ENCODE results near the gene HMOX2.
A peak's percentile ranks its signal among the peaks of the same experiment; 100 is the strongest.

Gene HMOX2

GRCh38 chr16:4477966-4478365, 1.8 kb downstream of the HMOX2 start:
- Histone ChIP-seq H3K9me3 (no peaks in the 10 kb centered on the region), H3K27ac (peak overlapping the region; percentile 55), H3K4me3 (ENCODE audit: low read depth in 1 of 2, low read length in 1 of 2) (peak overlapping the region in 1 of 2 experiments; percentile 86), H3K36me3 (no peaks in the 10 kb centered on the region), H3K27me3 (no peaks in the 10 kb centered on the region), H3K4me1 (ENCODE audit: control insufficient read depth in 1 of 2, insufficient read depth in 1 of 2, low read depth in 1 of 2, low read length in 1 of 2) (peaks cover 33 to 47% of the 10 kb centered on the region in 2 experiments)
- no peak for TF ChIP-seq CTCF (IDR thresholded peaks at IDR 0.05)

- no peaks in the 10 kb centered on the region for H3K27me3 ChIP-seq
- H3K27ac ChIP-seq: peak overlapping the region; percentile 43
- H3K9me3 ChIP-seq: no peaks in the 10 kb centered on the region
- H3K36me3 ChIP-seq: peaks cover 28% of the 10 kb centered on the region
- H3K4me1 ChIP-seq (ENCODE audit: control insufficient read depth in 1 of 2, insufficient read depth in 1 of 2, low read depth in 1 of 2, low read length in 1 of 2): peaks cover 18 to 19% of the 10 kb centered on the region in 2 experiments
- no peak for TF ChIP-seq CTCF (IDR thresholded peaks at IDR 0.05)
- no peak overlapping the region for H3K4me3 ChIP-seq (ENCODE audit: low read depth in 1 of 2, low read length in 1 of 2)
These were observed 5.3 kb downstream of the HMOX2 start for GRCh38 chr16:4481526-4481925.

- peaks cover 14 to 15% of the 10 kb centered on the region in 2 experiments for H3K4me1 ChIP-seq (ENCODE audit: control insufficient read depth in 1 of 2, insufficient read depth in 1 of 2, low read depth in 1 of 2, low read length in 1 of 2)
- H3K36me3 ChIP-seq: peaks cover 32% of the 10 kb centered on the region
- no peak overlapping the region for H3K4me3 ChIP-seq (ENCODE audit: low read depth in 1 of 2, low read length in 1 of 2)
- no peaks in the 10 kb centered on the region for H3K27me3 ChIP-seq
- H3K27ac ChIP-seq: peak overlapping the region; percentile 43
- H3K9me3 ChIP-seq: no peaks in the 10 kb centered on the region
- no peak for TF ChIP-seq CTCF (IDR thresholded peaks at IDR 0.05)
These were observed 5.8 kb downstream of the HMOX2 start for GRCh38 chr16:4481963-4482362.

- H3K27me3 ChIP-seq: no peaks in the 10 kb centered on the region
- H3K4me1 ChIP-seq (ENCODE audit: control insufficient read depth in 1 of 2, insufficient read depth in 1 of 2, low read depth in 1 of 2, low read length in 1 of 2): peaks cover 14 to 15% of the 10 kb centered on the region in 2 experiments
- H3K9me3 ChIP-seq: no peaks in the 10 kb centered on the region
- H3K27ac ChIP-seq: peak overlapping the region; percentile 47
- H3K36me3 ChIP-seq: peaks cover 40% of the 10 kb centered on the region
- no peak for TF ChIP-seq CTCF (IDR thresholded peaks at IDR 0.05)
- H3K4me3 ChIP-seq (ENCODE audit: low read depth in 1 of 2, low read length in 1 of 2): no peak overlapping the region
These were observed 10.1 kb downstream of the HMOX2 start for GRCh38 chr16:4486126-4486893.

GRCh38 chr16:4487955-4488498, 11.8 kb downstream of the HMOX2 start:
- H3K27me3 ChIP-seq: no peaks in the 10 kb centered on the region
- peaks cover 40% of the 10 kb centered on the region for H3K36me3 ChIP-seq
- no peak overlapping the region for H3K4me3 ChIP-seq (ENCODE audit: low read depth in 1 of 2, low read length in 1 of 2)
- TF ChIP-seq CTCF (IDR thresholded peaks at IDR 0.05): no peak
- no peaks in the 10 kb centered on the region for H3K9me3 ChIP-seq
- peak overlapping the region; percentile 81 for H3K27ac ChIP-seq
- H3K4me1 ChIP-seq (ENCODE audit: control insufficient read depth in 1 of 2, insufficient read depth in 1 of 2, low read depth in 1 of 2, low read length in 1 of 2): peaks cover 14 to 15% of the 10 kb centered on the region in 2 experiments

Measured in neutrophil (primary cell).